IPS-18c (cell line): ENCODE measurements around the gene LMO7.
"Not testable (repeated sequence)": the region's sequence is repeated elsewhere in the genome, so short reads cannot be mapped to it uniquely, and the experiment has no call there.

Experiments
- H3K4me3 ChIP-seq: 2 replicates; pipeline ENCODE4 v1.7.0; 2013; ENCODE audit warnings: low read depth, mild to moderate bottlenecking, low read length, moderate library complexity; ENCODE audit not compliant: insufficient read depth
- H3K9me3 ChIP-seq: one replicate; pipeline ENCODE4 v1.6.1; 2013; ENCODE audit warnings: mild to moderate bottlenecking, low read length, moderate library complexity; ENCODE audit not compliant: control insufficient read depth, insufficient read depth

Gene LMO7

GRCh38 chr13:75641026-75641425 lies 4.9 kb downstream of the LMO7 start:
- Histone ChIP-seq H3K9me3 (no peaks in the 10 kb centered on the region), H3K4me3 (no peak overlapping the region)

GRCh38 chr13:75643182-75643581 lies 7.1 kb downstream of the LMO7 start:
- H3K9me3 ChIP-seq, result no peaks in the 10 kb centered on the region
- no peak overlapping the region for H3K4me3 ChIP-seq

GRCh38 chr13:75643693-75644092 lies 7.6 kb downstream of the LMO7 start:
- Histone ChIP-seq H3K4me3 (no peak overlapping the region), H3K9me3 (no peaks in the 10 kb centered on the region)

- no peaks in the 10 kb centered on the region for H3K9me3 ChIP-seq
- no peak overlapping the region for H3K4me3 ChIP-seq
Observed at GRCh38 chr13:75645141-75645540, 9.0 kb downstream of the LMO7 start.

GRCh38 chr13:75647126-75647784 lies 11.1 kb downstream of the LMO7 start:
- Histone ChIP-seq H3K9me3 (no peaks in the 10 kb centered on the region), H3K4me3 (no peak overlapping the region)

- H3K9me3 ChIP-seq, result no peaks in the 10 kb centered on the region
- no peak overlapping the region for H3K4me3 ChIP-seq
Observed at GRCh38 chr13:75648446-75648845, 12.3 kb downstream of the LMO7 start.

GRCh38 chr13:75651013-75651412 lies 14.9 kb downstream of the LMO7 start:
- Histone ChIP-seq H3K9me3 (no peaks in the 10 kb centered on the region), H3K4me3 (no peak overlapping the region)

- no peaks in the 10 kb centered on the region for H3K9me3 ChIP-seq
- H3K4me3 ChIP-seq, result no peak overlapping the region
Observed at GRCh38 chr13:75652726-75653125, 16.6 kb downstream of the LMO7 start.

GRCh38 chr13:75656425-75656989 lies 20.4 kb downstream of the LMO7 start:
- no peak overlapping the region for H3K4me3 ChIP-seq
- no peaks in the 10 kb centered on the region for H3K9me3 ChIP-seq

- Histone ChIP-seq H3K9me3 (no peaks in the 10 kb centered on the region), H3K4me3 (no peak overlapping the region)
Observed at GRCh38 chr13:75657111-75657510, 21.0 kb downstream of the LMO7 start.

GRCh38 chr13:75660694-75661093 lies 24.6 kb downstream of the LMO7 start:
- H3K4me3 ChIP-seq, result no peak overlapping the region
- H3K9me3 ChIP-seq, result no peaks in the 10 kb centered on the region

GRCh38 chr13:75661443-75661842 lies 25.3 kb downstream of the LMO7 start:
- no peaks in the 10 kb centered on the region for H3K9me3 ChIP-seq
- H3K4me3 ChIP-seq, result no peak overlapping the region

GRCh38 chr13:75666646-75667351 lies 30.7 kb downstream of the LMO7 start:
- Histone ChIP-seq H3K9me3 (no peaks in the 10 kb centered on the region), H3K4me3 (no peak overlapping the region)

GRCh38 chr13:75669706-75670105 lies 33.6 kb downstream of the LMO7 start:
- H3K4me3 ChIP-seq, result no peak overlapping the region
- no peaks in the 10 kb centered on the region for H3K9me3 ChIP-seq

GRCh38 chr13:75670496-75670895 lies 34.4 kb downstream of the LMO7 start:
- H3K9me3 ChIP-seq, result no peaks in the 10 kb centered on the region
- H3K4me3 ChIP-seq, result no peak overlapping the region

- H3K4me3 ChIP-seq, result no peak overlapping the region
- no peaks in the 10 kb centered on the region for H3K9me3 ChIP-seq
Observed at GRCh38 chr13:75675421-75675820, 39.3 kb downstream of the LMO7 start.

- Histone ChIP-seq H3K9me3 (no peaks in the 10 kb centered on the region), H3K4me3 (no peak overlapping the region)
Observed at GRCh38 chr13:75679459-75679858, 43.3 kb downstream of the LMO7 start.

- H3K4me3 ChIP-seq, H3K9me3 ChIP-seq: not testable (repeated sequence)
Observed at GRCh38 chr13:75680251-75680650, 44.1 kb downstream of the LMO7 start.
